Endothelial cell (in vitro differentiated cells): ENCODE results near the gene HTT. TPM values are rescaled to one million over a fixed set of nuclear protein-coding genes. Genes with fewer than 3 reads are reported as not detected.

Source experiments
- DNase-seq: peaks from one replicate; pipeline ENCODE4 v3.0.0; 2021; ENCODE audit warnings: low spot score
- H3K27ac Mint-ChIP-seq: one replicate; pipeline ENCODE4 v1.8.0; 2021; ENCODE audit warnings: mixed read lengths, inconsistent platforms; ENCODE audit not compliant: unreplicated experiment
- H3K27me3 Mint-ChIP-seq: one replicate; pipeline ENCODE4 v1.8.0; 2021; ENCODE audit warnings: mild to moderate bottlenecking, moderate library complexity, mixed read lengths, inconsistent platforms; ENCODE audit not compliant: unreplicated experiment
- H3K36me3 Mint-ChIP-seq: one replicate; pipeline ENCODE4 v1.8.0; 2021; ENCODE audit warnings: mild to moderate bottlenecking, low read depth, mixed read lengths, inconsistent platforms; ENCODE audit not compliant: unreplicated experiment
- H3K4me1 Mint-ChIP-seq: one replicate; pipeline ENCODE4 v1.8.0; 2021; ENCODE audit warnings: mild to moderate bottlenecking, mixed read lengths, inconsistent platforms; ENCODE audit not compliant: unreplicated experiment
- H3K4me3 Mint-ChIP-seq: one replicate; pipeline ENCODE4 v1.8.0; 2021; ENCODE audit warnings: mild to moderate bottlenecking, mixed read lengths, inconsistent platforms; ENCODE audit not compliant: unreplicated experiment
- H3K9me3 Mint-ChIP-seq: one replicate; pipeline ENCODE4 v1.8.0; 2021; ENCODE audit warnings: mixed read lengths, inconsistent platforms; ENCODE audit not compliant: unreplicated experiment
- CTCF ChIP-seq: fragments of 200-600 bp; sonication (generic); IDR thresholded peaks from one replicate; pipeline ENCODE4 v1.5.0; 2021; ENCODE audit warnings: antibody characterized with exemption; ENCODE audit not compliant: unreplicated experiment
- total RNA-seq: library from RNA; stranded (reverse); fragmentation: NEBNext Ultra II Directional; extraction: Animal tissue kit (Norgen Biotek cat#: 25700); gene quantifications from one replicate; pipeline ENCODE4 v1.2.1, GENCODE V29; 2021; ENCODE audit not compliant: unreplicated experiment

HTT gene
- total RNA-seq, 1 donor from 2014 or later: 62.4 TPM

DNA sequence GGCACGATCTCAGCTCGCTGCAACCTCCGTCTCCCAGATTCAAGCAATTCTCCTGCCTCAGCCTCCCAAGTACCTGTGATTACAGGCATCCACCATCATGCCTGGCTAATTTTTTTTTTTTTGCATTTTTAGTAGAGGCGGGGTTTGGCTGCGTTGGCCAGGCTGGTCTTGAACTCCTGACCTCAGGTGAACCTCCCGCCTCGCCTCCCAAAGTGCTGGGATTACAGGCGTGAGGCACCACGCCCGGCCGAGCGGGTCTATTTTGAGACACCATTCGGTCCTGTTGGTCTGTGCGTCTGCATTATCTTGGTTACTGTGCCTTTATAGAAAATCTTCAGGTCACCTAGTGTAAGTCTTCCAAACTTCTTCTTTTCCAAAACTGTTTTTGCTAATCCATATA is 196.7 kb downstream of the HTT start:
- TF ChIP-seq CTCF: no peak
- no peak overlapping the region for H3K27ac Mint-ChIP-seq
- H3K36me3 Mint-ChIP-seq: no peaks in the 10 kb centered on the region
- no peak overlapping the region for H3K4me3 Mint-ChIP-seq
- no peak for DNase-seq
- H3K9me3 Mint-ChIP-seq: no peaks in the 10 kb centered on the region
- peaks cover 6% of the 10 kb centered on the region for H3K4me1 Mint-ChIP-seq
- peaks cover 4% of the 10 kb centered on the region for H3K27me3 Mint-ChIP-seq

DNA sequence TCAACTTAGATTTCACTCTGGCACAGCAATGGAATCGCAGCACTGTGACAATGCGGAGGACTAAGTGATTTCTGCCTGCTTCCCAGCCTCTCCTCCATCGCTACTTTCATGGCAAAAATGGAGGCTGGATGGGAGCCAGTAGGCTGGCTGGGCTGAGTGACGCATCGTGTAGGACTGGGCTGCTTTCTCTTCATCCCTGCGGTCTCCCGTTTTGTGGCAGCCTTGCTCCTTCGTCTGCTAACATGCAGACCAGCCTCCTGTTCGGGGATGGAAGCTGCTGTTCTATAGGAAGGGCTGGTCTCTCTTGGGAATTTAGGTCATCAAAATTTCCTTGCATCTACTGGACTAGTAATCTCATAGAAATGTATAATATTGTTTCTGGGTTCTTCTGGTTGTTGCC is 202.5 kb downstream of the HTT start:
- Mint-ChIP-seq H3K27me3 (no peaks in the 10 kb centered on the region), H3K4me1 (peaks cover 4% of the 10 kb centered on the region), H3K27ac (no peak overlapping the region), H3K36me3 (no peaks in the 10 kb centered on the region), H3K4me3 (no peak overlapping the region), H3K9me3 (peaks cover 4% of the 10 kb centered on the region)
- DNase-seq: no peak
- no peak for TF ChIP-seq CTCF

DNA sequence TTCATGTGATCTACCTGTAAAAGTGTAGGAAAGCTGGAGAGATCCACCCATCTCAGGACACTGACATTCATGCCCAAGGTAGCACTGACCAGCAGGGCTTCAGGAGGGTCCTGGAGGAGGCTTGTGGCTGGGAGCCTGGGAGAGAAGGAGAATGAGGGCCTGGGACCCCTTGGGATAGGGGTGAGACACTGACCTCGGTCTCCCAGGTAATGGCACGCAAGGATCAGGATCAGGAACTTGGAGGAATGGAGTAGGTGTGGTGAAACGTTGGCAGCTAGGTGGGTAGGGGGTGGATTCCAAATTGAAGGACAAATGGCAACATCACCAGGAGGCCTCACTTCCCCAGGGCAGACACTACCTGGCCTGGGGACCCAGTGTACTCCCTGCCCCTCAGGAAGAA is 206.0 kb downstream of the HTT start:
- no peaks in the 10 kb centered on the region for H3K36me3 Mint-ChIP-seq
- H3K4me3 Mint-ChIP-seq: no peak overlapping the region
- no peak for DNase-seq
- no peak for TF ChIP-seq CTCF
- H3K27ac Mint-ChIP-seq: no peak overlapping the region
- peaks cover 6% of the 10 kb centered on the region for H3K27me3 Mint-ChIP-seq
- peaks cover 4% of the 10 kb centered on the region for H3K9me3 Mint-ChIP-seq
- H3K4me1 Mint-ChIP-seq: peaks cover 4% of the 10 kb centered on the region

DNA sequence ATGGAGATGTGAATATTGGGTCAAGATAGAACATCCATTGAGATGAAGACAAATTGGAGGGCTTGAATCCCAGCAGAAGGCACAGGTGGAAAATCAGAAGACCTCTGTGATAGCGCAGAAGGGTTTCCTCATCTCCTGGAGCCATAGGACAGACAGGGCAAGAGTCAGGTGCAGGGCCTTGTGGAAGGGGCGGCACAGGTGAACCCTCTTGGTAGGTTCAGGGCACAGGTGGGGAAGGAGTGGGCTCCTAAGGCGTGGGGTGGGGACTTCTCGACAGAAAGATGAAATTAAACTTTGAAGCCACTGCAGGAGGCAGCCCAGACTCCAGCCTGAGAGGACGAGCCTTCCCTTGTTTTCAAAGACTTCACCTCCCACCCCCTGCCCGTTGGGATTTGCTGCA is 209.0 kb downstream of the HTT start:
- Mint-ChIP-seq H3K9me3 (peaks cover 4% of the 10 kb centered on the region), H3K4me3 (no peak overlapping the region), H3K36me3 (no peaks in the 10 kb centered on the region), H3K4me1 (peaks cover 4% of the 10 kb centered on the region), H3K27ac (peak overlapping the region; percentile 53), H3K27me3 (peaks cover 6% of the 10 kb centered on the region)
- no peak for DNase-seq
- TF ChIP-seq CTCF: no peak

GRCh38 chr4:3283916-3284315 is 209.4 kb downstream of the HTT start:
- no peak for DNase-seq
- H3K27me3 Mint-ChIP-seq: peaks cover 6% of the 10 kb centered on the region
- H3K36me3 Mint-ChIP-seq: no peaks in the 10 kb centered on the region
- H3K27ac Mint-ChIP-seq: no peak overlapping the region
- H3K4me1 Mint-ChIP-seq: peaks cover 4% of the 10 kb centered on the region
- H3K4me3 Mint-ChIP-seq: no peak overlapping the region
- no peak for TF ChIP-seq CTCF
- peaks cover 4% of the 10 kb centered on the region for H3K9me3 Mint-ChIP-seq
